Middle frontal gyrus (tissue), 1 donor: ENCODE data around the gene TIPRL.
"Not testable (repeated sequence)": the region's sequence is repeated elsewhere in the genome, so short reads cannot be mapped to it uniquely, and the experiment has no call there.

Source experiments
- DNase-seq: peaks from one replicate; pipeline ENCODE4 v3.0.0-alpha.2; 2015; ENCODE audit warnings: low spot score; ENCODE audit errors: extremely low spot score

TIPRL gene

GRCh38 chr1:168178638-168179437 is at the start of gene TIPRL:
Gene TIPRL (plus strand): TSS chr1:168178962. CDS start chr1:168179078, 116 bp downstream.
- peak; percentile 90 for DNase-seq

- DNase-seq: no peak
Measured at GRCh38 chr1:168129933-168130332, 48.8 kb upstream of the TIPRL start.

GRCh38 chr1:168134132-168134531 is 44.6 kb upstream of the TIPRL start:
- no peak for DNase-seq

GRCh38 chr1:168134642-168135041 is 44.1 kb upstream of the TIPRL start:
- no peak for DNase-seq

- DNase-seq: no peak
Measured at GRCh38 chr1:168135116-168135920, 43.4 kb upstream of the TIPRL start.

GRCh38 chr1:168135921-168136708 is 42.6 kb upstream of the TIPRL start:
- no peak for DNase-seq

- no peak for DNase-seq
Measured at GRCh38 chr1:168136709-168137514, 41.9 kb upstream of the TIPRL start, which contains the start of gene GPR161. Gene GPR161 (minus strand): TSS chr1:168136930. CDS start chr1:168104850, 32,080 bp downstream.

GRCh38 chr1:168137515-168137821 is 41.3 kb upstream of the TIPRL start:
- DNase-seq: no peak

GRCh38 chr1:168138134-168138533 is 40.6 kb upstream of the TIPRL start:
- no peak for DNase-seq

- DNase-seq: no peak
Measured at GRCh38 chr1:168139070-168139469, 39.7 kb upstream of the TIPRL start.

GRCh38 chr1:168141871-168142385 is 36.8 kb upstream of the TIPRL start:
- DNase-seq: no peak

- DNase-seq: no peak
Measured at GRCh38 chr1:168145184-168146159, 33.3 kb upstream of the TIPRL start.

- no peak for DNase-seq
Measured at GRCh38 chr1:168146160-168146539, 32.6 kb upstream of the TIPRL start.

GRCh38 chr1:168146626-168147025 is 32.1 kb upstream of the TIPRL start:
- no peak for DNase-seq

- no peak for DNase-seq
Measured at GRCh38 chr1:168148916-168149315, 29.8 kb upstream of the TIPRL start.

- no peak for DNase-seq
Measured at GRCh38 chr1:168150283-168150682, 28.5 kb upstream of the TIPRL start.

- DNase-seq: no peak
Measured at GRCh38 chr1:168151935-168152334, 26.8 kb upstream of the TIPRL start.

GRCh38 chr1:168154707-168155106 is 24.1 kb upstream of the TIPRL start:
- DNase-seq: not testable (repeated sequence)

GRCh38 chr1:168155910-168156309 is 22.9 kb upstream of the TIPRL start:
- DNase-seq: no peak

GRCh38 chr1:168157638-168158037 is 21.1 kb upstream of the TIPRL start:
- no peak for DNase-seq
